Epithelial cell of proximal tubule (primary cell): ENCODE data around the gene TMEM151B. TPM values are rescaled to one million over a fixed set of nuclear protein-coding genes. Genes with fewer than 3 reads are reported as not detected.
"Not testable (repeated sequence)": the region's sequence is repeated elsewhere in the genome, so short reads cannot be mapped to it uniquely, and the experiment has no call there.

Source experiments
- DNase-seq: peaks from one replicate; pipeline ENCODE4 v3.0.0-alpha.2; 2011; ENCODE audit warnings: low read depth
- H3K4me3 ChIP-seq: 2 replicates; pipeline ENCODE4 v1.5.1; 2011; ENCODE audit warnings: low read depth, mild to moderate bottlenecking, low read length
- CTCF ChIP-seq: conservative IDR thresholded peaks from 2 replicates; pipeline ENCODE4 v1.5.1; 2012; ENCODE audit warnings: low read depth, mild to moderate bottlenecking, low read length
- total RNA-seq: library from RNA; depleted of rRNA; stranded (reverse); fragments of >200 nt; gene quantifications from 2 replicates; pipeline ENCODE4 v1.2.3, GENCODE V29; 2015

Gene TMEM151B
- total RNA-seq, 1 donor from 2014 or later = not detected

- no peak for DNase-seq
- H3K4me3 ChIP-seq = no peak overlapping the region
- TF ChIP-seq CTCF = no peak
Measured at GRCh38 chr6:44228433-44228832, 41.8 kb upstream of the TMEM151B start.

- no peak for DNase-seq
- TF ChIP-seq CTCF = no peak
- no peak overlapping the region for H3K4me3 ChIP-seq
Measured at GRCh38 chr6:44228836-44229235, 41.4 kb upstream of the TMEM151B start.

GRCh38 chr6:44229376-44230033 lies 40.7 kb upstream of the TMEM151B start:
- TF ChIP-seq CTCF = no peak
- DNase-seq = no peak
- no peak overlapping the region for H3K4me3 ChIP-seq

GRCh38 chr6:44230034-44230675 lies 40.1 kb upstream of the TMEM151B start:
- no peak overlapping the region for H3K4me3 ChIP-seq
- no peak for TF ChIP-seq CTCF
- no peak for DNase-seq

GRCh38 chr6:44231426-44231825 lies 38.8 kb upstream of the TMEM151B start:
- not testable (repeated sequence) for H3K4me3 ChIP-seq, DNase-seq

- no peak for DNase-seq
- TF ChIP-seq CTCF = no peak
Measured at GRCh38 chr6:44232676-44233566, 37.3 kb upstream of the TMEM151B start.

GRCh38 chr6:44233567-44234100 lies 36.6 kb upstream of the TMEM151B start:
- TF ChIP-seq CTCF = no peak
- no peak overlapping the region for H3K4me3 ChIP-seq
- DNase-seq = no peak

More at GRCh38 chr6:44232676-44233566, 37.3 kb upstream of the TMEM151B start:
- H3K4me3 ChIP-seq = no peak overlapping the region
